Measurements from ENCODE around the gene C4B.
"Not testable (repeated sequence)": the region's sequence is repeated elsewhere in the genome, so short reads cannot be mapped to it uniquely, and the experiment has no call there.

GRCh38 chr6:32044916-32045315 lies 30.3 kb downstream of the C4B start:
- TF ChIP-seq POLR2A (IDR thresholded peaks at IDR 0.05; ENCODE audit: low read depth, low read length); POU2F2 (IDR thresholded peaks at IDR 0.05; ENCODE audit: low read depth, low read length); POLR2AphosphoS5 (IDR thresholded peaks at IDR 0.05; ENCODE audit: low read depth, low read length); SPI1 (IDR thresholded peaks at IDR 0.05; ENCODE audit: low read depth, low read length); TAF1 (IDR thresholded peaks at IDR 0.05; ENCODE audit: low read depth, low read length); PAX5 (IDR thresholded peaks at IDR 0.05; ENCODE audit: insufficient read depth, low read length, severe bottlenecking): not testable (repeated sequence)
